DOHH2 (cell line): ENCODE results near the gene TRMT112.

Source experiments
- CTCF ChIP-seq: fragments of 200-600 bp; sonication (generic); IDR thresholded peaks from one replicate; pipeline ENCODE4 v1.5.1; 2014; ENCODE audit warnings: antibody characterized with exemption, mild to moderate bottlenecking, low read depth, low read length; ENCODE audit not compliant: poor library complexity, severe bottlenecking
- EZH2phosphoT487 ChIP-seq: fragments of 200-600 bp; sonication (generic); IDR thresholded peaks from 2 replicates; pipeline ENCODE4 v1.6.1; 2017; ENCODE audit warnings: borderline replicate concordance, mild to moderate bottlenecking, antibody characterized with exemption, low read length, moderate library complexity, mixed read lengths

- TF ChIP-seq CTCF = no peak
- no peak for TF ChIP-seq EZH2phosphoT487
These were observed 26.8 kb downstream of the TRMT112 start for GRCh38 chr11:64290352-64291261.
